Suppressor macrophage treated with lipopolysaccharide for 1 hour (primary cell): Measurements from ENCODE around the gene TMEM203.
"Not testable (repeated sequence)": the region's sequence is repeated elsewhere in the genome, so short reads cannot be mapped to it uniquely, and the experiment has no call there.

Experiments
- DNase-seq, 3 donors: peaks; one replicate each; pipeline ENCODE4 v3.0.0-alpha.2; 2020 to 2022

TMEM203 gene

GRCh38 chr9:137205126-137206069 is at the start of gene TMEM203, which contains the start of gene NDOR1:
Gene TMEM203, minus strand, starts transcription at chr9:137205648. Its CDS starts 234 bp downstream, at chr9:137205414.
Gene NDOR1, plus strand, starts transcription at chr9:137205700. Its CDS starts 78 bp downstream, at chr9:137205778.
- peak; percentile 93 to 97 (median 96) for DNase-seq

- peak; percentile 90 to 97 (median 96) for DNase-seq
Measured at GRCh38 chr9:137254624-137255447, 49.4 kb upstream of the TMEM203 start, which contains the start of gene NELFB. Gene NELFB, plus strand, starts transcription at chr9:137255327.

- no peak for DNase-seq
Measured at GRCh38 chr9:137253717-137254623, 48.5 kb upstream of the TMEM203 start.

- no peak for DNase-seq
Measured at GRCh38 chr9:137252555-137253506, 47.4 kb upstream of the TMEM203 start.

- no peak for DNase-seq
Measured at GRCh38 chr9:137251490-137252268, 46.2 kb upstream of the TMEM203 start.

- DNase-seq = no peak
Measured at GRCh38 chr9:137251194-137251461, 45.7 kb upstream of the TMEM203 start, which contains the start of gene STPG3. Gene STPG3, plus strand, starts transcription at chr9:137251286. Its CDS starts 1 bp downstream, at chr9:137251287.

- DNase-seq = no peak
Measured at GRCh38 chr9:137250329-137251193, 45.1 kb upstream of the TMEM203 start.

- no peak for DNase-seq
Measured at GRCh38 chr9:137247916-137248175, 42.4 kb upstream of the TMEM203 start.

GRCh38 chr9:137247135-137247915 is 41.9 kb upstream of the TMEM203 start:
- no peak for DNase-seq

GRCh38 chr9:137245450-137246421 is 40.3 kb upstream of the TMEM203 start:
- no peak for DNase-seq

GRCh38 chr9:137244486-137245449 is 39.3 kb upstream of the TMEM203 start:
- no peak for DNase-seq

GRCh38 chr9:137243626-137244485 is 38.4 kb upstream of the TMEM203 start:
- DNase-seq = peak in 1 of 3 donors; percentile 18

- not testable (repeated sequence) for DNase-seq
Measured at GRCh38 chr9:137243266-137243625, 37.8 kb upstream of the TMEM203 start.

- DNase-seq = no peak
Measured at GRCh38 chr9:137242269-137243203, 37.1 kb upstream of the TMEM203 start.
